Endometrium (tissue), 2 donors: ENCODE results near the gene ELAPOR1.

Experiments
- FAIRE-seq: peaks from 2 replicates; lab custom pipeline; 2012; peaks lifted over from hg19 to GRCh38; lab: Jason Lieb, UNC
- donor health status: control.
- donor health status: control.

ELAPOR1 gene

GRCh38 chr1:109113590-109114341 is at the start of gene ELAPOR1:
Gene ELAPOR1, plus strand, starts transcription at chr1:109114115. Its CDS starts 69 bp downstream, at chr1:109114184.
- no peak for FAIRE-seq

DNA sequence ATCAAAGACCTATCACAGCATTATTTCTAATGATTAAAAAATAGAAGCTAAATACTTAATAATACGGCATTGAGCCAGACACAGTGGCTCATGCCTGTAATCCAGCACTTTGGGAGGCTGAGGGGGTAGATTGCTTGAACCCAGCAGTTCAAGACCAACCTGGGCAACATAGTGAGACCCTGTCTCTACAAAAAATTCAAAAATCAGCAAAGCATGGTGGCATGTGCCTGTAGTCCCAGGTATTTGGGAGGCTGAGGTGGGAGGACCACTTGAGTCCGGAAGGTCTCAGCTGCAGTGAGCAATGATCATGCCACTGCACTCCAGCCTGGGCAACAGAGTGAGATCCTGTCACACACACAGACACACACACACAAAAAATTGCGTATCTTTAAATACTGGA is 48.8 kb upstream of the ELAPOR1 start:
- FAIRE-seq = no peak

DNA sequence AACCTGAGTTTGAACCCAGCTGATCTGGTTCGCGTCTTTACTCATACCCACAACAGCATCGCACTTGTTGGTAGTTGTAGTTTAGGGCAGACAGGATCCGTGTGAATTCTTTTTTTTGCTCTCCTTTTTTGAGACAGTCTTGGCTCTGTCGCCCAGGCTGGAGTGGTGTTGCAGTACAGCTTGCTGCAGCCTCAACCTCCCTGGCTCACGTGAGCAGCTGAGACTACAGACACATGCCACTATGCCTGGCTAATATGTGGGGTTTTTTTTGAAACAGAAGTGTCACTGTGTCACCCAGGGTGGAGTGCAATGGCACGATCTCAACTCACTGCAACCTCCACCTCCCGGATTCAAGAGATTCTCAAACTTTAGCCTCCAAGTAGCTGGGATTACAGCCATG is 46.0 kb upstream of the ELAPOR1 start:
- no peak for FAIRE-seq

GRCh38 chr1:109069294-109069693 is 44.6 kb upstream of the ELAPOR1 start:
- FAIRE-seq = no peak

- peak; percentile 85 for FAIRE-seq
Measured at GRCh38 chr1:109075531-109076490, 38.1 kb upstream of the ELAPOR1 start, which contains the start of gene TAF13. Gene TAF13, minus strand, starts transcription at chr1:109076003. Its CDS starts 56 bp downstream, at chr1:109075947.

GRCh38 chr1:109078317-109078716 is 35.6 kb upstream of the ELAPOR1 start:
- no peak for FAIRE-seq

- no peak for FAIRE-seq
Measured at GRCh38 chr1:109079240-109079622, 34.7 kb upstream of the ELAPOR1 start.

GRCh38 chr1:109080441-109081082 is 33.4 kb upstream of the ELAPOR1 start:
- FAIRE-seq = no peak

- no peak for FAIRE-seq
Measured at GRCh38 chr1:109083501-109083900, 30.4 kb upstream of the ELAPOR1 start.

GRCh38 chr1:109083923-109084322 is 30.0 kb upstream of the ELAPOR1 start:
- no peak for FAIRE-seq

DNA sequence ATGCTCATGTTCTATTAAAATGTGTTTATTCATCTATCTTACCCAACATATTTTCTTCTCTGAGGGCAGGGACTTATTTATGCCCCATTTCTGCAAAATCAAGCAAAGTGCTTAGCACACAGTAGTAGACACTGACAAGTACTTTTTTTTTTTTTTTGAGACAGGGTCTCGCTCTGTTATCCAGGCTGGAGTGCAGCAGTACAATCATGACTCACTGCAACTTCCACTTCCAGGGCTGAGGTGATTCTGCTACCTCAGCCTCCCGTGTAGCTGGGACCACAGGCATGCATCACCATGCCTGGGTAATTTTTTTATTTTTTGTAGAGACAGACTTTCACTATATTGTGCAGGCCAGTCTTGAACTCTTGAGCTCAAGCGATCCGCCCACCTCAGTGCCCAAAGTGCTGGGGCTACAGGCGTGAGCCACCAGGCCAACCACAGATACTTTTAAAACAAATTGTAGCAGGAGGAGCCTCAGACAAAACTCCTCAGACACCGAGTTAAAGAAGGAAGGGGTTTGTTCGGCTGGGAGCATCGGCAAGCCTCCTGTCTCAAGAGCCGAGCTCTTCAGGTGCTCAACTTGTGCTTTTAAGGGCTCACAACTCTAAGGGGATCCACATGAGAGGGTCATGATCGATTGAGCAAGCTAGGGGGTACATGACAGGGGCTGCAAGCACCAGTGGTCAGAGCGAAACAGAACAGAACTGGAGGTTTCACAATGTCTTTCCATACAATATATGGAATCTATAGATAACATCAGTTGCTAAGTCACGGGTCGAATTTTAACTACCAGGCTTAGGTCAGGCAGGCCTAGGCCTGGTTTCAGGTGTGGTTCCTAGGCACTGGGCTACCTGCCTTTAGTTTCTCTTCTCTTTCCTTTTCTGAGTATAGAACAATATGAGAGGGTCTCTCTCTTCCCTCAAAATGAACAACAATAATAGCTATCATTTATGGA is 29.1 kb upstream of the ELAPOR1 start:
- FAIRE-seq = no peak

- FAIRE-seq = no peak
Measured at GRCh38 chr1:109089242-109090015, 24.5 kb upstream of the ELAPOR1 start.

GRCh38 chr1:109090196-109091077 is 23.5 kb upstream of the ELAPOR1 start, which contains the start of gene TMEM167B:
Gene TMEM167B, plus strand, starts transcription at chr1:109090764. Its CDS starts 109 bp downstream, at chr1:109090873.
- FAIRE-seq = no peak

- FAIRE-seq = no peak
Measured at GRCh38 chr1:109091078-109091838, 22.7 kb upstream of the ELAPOR1 start.

DNA sequence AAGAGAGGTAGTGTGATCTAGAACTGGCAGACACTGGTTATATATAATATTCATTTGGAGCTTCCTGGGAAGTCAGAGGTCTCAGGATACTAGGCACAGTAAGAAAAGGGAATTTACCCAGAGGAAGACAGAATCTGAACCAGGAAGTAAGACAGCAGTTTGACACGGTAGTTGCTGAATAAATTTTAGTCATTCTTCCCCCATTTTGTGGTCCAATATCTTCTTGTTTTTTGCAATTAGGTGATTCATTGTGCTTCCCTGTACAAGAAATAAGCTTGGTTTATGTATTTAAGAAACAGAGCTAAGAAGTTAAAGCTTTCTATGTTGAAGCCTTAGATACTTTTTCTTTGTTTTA is 22.1 kb upstream of the ELAPOR1 start:
- FAIRE-seq = no peak

DNA sequence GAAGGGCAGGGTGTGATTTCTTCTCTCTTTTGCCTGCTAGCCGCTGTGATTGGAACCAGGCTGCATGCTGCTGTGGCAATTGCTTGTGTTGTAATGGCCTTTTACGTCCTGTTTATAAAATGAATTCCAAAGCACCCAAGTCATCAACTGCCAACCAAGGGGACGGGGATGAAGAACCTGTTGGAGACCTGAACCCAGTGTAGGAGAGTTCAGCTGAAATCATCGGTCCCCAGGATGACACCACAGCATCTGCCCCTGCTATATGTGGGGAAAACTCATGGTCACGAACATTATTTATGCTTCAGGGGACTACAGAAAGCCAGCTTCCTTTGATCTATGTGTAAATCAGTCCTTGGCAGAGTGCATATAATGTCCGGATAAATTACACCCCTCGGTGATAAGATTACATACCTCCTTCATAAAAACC is 19.5 kb upstream of the ELAPOR1 start:
- FAIRE-seq = no peak

DNA sequence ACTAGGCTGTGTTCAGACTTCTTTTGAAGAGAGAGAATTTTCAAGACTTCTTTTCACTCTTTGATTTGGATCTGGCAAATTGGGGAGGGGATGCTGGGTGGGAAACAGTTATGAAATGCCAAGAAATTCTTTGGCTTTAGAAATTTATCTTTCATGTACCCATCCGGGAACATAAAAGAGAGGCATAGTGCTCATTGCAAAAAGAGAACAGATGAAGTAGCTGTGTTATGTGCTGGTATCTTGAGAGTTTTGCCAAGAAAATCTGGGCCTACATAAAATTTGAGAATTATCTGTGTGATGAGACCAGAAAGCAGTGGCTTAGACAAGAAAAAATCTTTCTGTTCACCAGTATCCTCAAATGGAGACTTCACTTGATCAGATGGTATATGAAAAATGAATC is 19.0 kb upstream of the ELAPOR1 start:
- FAIRE-seq = no peak

- FAIRE-seq = no peak
Measured at GRCh38 chr1:109095631-109096030, 18.3 kb upstream of the ELAPOR1 start.

GRCh38 chr1:109096120-109096519 is 17.8 kb upstream of the ELAPOR1 start:
- FAIRE-seq = no peak
